Measurements from ENCODE around the gene ADD1.
"Not testable (repeated sequence)": the region's sequence is repeated elsewhere in the genome, so short reads cannot be mapped to it uniquely, and the experiment has no call there.

Gene ADD1

DNA sequence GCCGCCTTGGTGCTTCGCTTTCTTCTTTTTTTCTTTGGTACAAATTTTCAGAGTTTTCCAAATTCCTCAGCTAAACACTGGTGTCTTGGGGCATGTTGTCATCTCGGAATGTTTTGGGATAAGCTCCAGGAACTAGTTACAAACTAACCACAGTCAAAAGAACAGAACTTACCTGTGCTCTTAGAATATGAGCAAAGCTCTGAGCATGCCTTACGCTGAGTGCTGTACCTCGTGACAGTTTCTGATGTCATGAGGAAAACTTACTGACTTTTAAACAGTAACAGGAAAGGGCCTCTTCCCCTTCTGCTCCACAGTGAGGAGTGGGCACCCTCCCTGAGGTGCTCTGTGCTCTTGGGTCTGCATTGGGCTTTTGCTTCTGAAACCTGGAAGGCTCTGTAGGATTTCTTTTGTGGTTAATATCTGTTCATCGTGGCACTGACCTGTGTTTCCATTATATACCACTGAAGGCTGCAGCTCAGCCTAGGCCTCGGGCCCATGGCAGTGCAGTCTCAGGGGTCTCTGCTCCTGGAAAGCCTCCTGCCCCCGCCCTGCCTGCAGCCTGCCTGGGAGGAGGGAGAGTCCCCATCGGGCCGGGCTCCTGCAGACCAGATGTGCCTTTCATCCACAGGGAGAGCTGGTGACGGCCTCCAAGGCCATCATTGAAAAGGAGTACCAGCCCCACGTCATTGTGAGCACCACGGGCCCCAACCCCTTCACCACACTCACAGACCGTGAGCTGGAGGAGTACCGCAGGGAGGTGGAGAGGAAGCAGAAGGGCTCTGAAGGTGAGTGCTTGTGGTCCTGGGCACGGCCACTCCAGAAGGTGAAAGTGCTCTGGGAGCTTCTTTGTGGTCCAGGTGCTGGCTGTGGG is 70.8 kb downstream of the ADD1 start:
- H3K36me3 ChIP-seq, result peaks cover 63 to 95% (median 69%) of the 10 kb centered on the region in 3 donors
- no peak overlapping the region for H3K4me3 ChIP-seq
- TF ChIP-seq, protein P1, sequence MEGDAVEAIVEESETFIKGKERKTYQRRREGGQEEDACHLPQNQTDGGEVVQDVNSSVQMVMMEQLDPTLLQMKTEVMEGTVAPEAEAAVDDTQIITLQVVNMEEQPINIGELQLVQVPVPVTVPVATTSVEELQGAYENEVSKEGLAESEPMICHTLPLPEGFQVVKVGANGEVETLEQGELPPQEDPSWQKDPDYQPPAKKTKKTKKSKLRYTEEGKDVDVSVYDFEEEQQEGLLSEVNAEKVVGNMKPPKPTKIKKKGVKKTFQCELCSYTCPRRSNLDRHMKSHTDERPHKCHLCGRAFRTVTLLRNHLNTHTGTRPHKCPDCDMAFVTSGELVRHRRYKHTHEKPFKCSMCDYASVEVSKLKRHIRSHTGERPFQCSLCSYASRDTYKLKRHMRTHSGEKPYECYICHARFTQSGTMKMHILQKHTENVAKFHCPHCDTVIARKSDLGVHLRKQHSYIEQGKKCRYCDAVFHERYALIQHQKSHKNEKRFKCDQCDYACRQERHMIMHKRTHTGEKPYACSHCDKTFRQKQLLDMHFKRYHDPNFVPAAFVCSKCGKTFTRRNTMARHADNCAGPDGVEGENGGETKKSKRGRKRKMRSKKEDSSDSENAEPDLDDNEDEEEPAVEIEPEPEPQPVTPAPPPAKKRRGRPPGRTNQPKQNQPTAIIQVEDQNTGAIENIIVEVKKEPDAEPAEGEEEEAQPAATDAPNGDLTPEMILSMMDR (IDR thresholded peaks at IDR 0.05), result no peak
- H3K9me3 ChIP-seq, result no peaks in the 10 kb centered on the region
- no peak for DNase-seq
- intact Hi-C loops (cut with DNase I; ENCODE audit: low total_unique reads), result no loop called here
- no peaks in the 10 kb centered on the region for H3K27me3 ChIP-seq
- peaks cover 0 to 2% (median 0%) of the 10 kb centered on the region in 4 donors for H3K4me1 ChIP-seq
- no peak overlapping the region for H3K27ac ChIP-seq

GRCh38 chr4:2915789-2916188 is 72.1 kb downstream of the ADD1 start:
- DNase-seq, result no peak
- Histone ChIP-seq H3K4me3 (no peak overlapping the region), H3K27ac (no peak overlapping the region), H3K9me3 (no peaks in the 10 kb centered on the region), H3K27me3 (no peaks in the 10 kb centered on the region), H3K36me3 (peaks cover 57 to 84% (median 59%) of the 10 kb centered on the region in 3 donors), H3K4me1 (no peaks in the 10 kb centered on the region)
- intact Hi-C loops (cut with DNase I; ENCODE audit: low total_unique reads), result no loop called here
- TF ChIP-seq, protein P1 (IDR thresholded peaks at IDR 0.05), result no peak

GRCh38 chr4:2916696-2917095 is 73.1 kb downstream of the ADD1 start:
- DNase-seq; H3K27me3 ChIP-seq; H3K4me1 ChIP-seq; H3K4me3 ChIP-seq; intact Hi-C loops (cut with DNase I; ENCODE audit: low total_unique reads); H3K9me3 ChIP-seq; H3K27ac ChIP-seq: not testable (repeated sequence)
- peaks cover 50 to 75% (median 52%) of the 10 kb centered on the region in 3 donors for H3K36me3 ChIP-seq

DNA sequence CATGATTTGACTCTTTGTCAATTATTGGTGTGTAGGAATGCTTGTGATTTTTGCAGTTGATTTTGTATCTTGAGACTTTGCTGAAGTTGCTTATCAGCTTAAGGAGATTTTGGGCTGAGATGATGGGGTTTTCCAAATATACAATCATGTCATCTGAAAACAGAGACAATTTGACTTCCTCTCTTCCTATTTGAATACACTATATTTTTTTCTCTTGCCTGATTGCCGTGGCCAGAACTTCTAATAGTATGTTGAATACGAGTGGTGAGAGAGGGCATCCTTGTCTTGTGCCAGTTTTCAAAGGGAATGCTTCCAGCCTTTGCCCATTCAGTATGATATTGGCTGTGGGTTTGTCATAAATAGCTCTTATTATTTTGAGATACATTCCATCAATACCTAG is 74.7 kb downstream of the ADD1 start:
- H3K27me3 ChIP-seq; intact Hi-C loops (cut with DNase I; ENCODE audit: low total_unique reads); H3K27ac ChIP-seq; DNase-seq; H3K9me3 ChIP-seq; H3K4me1 ChIP-seq; H3K4me3 ChIP-seq: not testable (repeated sequence)
- peaks cover 44 to 71% (median 47%) of the 10 kb centered on the region in 3 donors for H3K36me3 ChIP-seq

- H3K27ac ChIP-seq; H3K9me3 ChIP-seq; intact Hi-C loops (cut with DNase I; ENCODE audit: low total_unique reads); H3K4me1 ChIP-seq; H3K4me3 ChIP-seq; H3K27me3 ChIP-seq; DNase-seq: not testable (repeated sequence)
- H3K36me3 ChIP-seq, result peaks cover 40 to 71% (median 47%) of the 10 kb centered on the region in 3 donors
Observed at GRCh38 chr4:2918714-2919113, 75.1 kb downstream of the ADD1 start.

DNA sequence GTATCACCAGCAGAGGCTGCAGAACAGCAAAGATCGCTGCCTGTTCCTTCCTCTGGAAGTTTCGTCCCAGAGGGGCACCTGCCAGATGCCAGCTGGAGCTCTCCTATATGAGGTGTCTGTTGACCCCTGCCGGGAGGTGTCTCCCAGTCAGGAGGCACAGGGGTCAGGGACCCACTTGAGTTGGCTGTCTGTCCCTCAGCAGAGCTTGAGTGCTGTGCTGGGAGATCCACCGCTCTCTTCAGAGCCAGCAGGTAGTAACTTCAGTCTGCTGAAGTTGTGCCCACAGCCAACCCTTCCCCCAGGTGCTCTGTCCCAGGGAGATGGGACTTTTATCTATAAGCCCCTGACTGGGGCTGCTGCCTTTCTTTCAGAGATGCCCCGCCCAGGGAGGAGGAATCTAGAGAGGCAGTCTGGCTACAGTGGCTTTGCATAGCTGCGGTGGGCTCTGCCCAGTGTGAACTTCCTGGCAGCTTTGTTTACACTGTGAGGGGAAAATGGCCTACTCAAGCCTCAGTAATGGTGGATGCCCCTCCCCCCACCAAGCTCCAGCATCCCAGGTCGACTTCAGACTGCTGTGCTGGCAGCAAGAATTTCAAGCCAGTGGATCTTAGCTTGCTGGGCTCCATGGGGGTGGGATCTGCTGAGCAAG is 78.9 kb downstream of the ADD1 start:
- H3K27ac ChIP-seq; H3K27me3 ChIP-seq; H3K4me1 ChIP-seq; H3K4me3 ChIP-seq; H3K9me3 ChIP-seq; intact Hi-C loops (cut with DNase I; ENCODE audit: low total_unique reads): not testable (repeated sequence)
- H3K36me3 ChIP-seq, result peaks cover 31 to 71% (median 52%) of the 10 kb centered on the region in 3 donors
- peak; percentile 9 to 51 for DNase-seq

- DNase-seq, result peak; percentile 4 to 45
- intact Hi-C loops (cut with DNase I; ENCODE audit: low total_unique reads), result no loop called here
- Histone ChIP-seq H3K27ac (no peak overlapping the region), H3K27me3 (no peaks in the 10 kb centered on the region), H3K9me3 (no peaks in the 10 kb centered on the region), H3K4me1 (no peaks in the 10 kb centered on the region), H3K4me3 (no peak overlapping the region), H3K36me3 (peaks cover 32 to 74% (median 58%) of the 10 kb centered on the region in 3 donors)
- TF ChIP-seq, protein P1 (IDR thresholded peaks at IDR 0.05), result no peak
Observed at GRCh38 chr4:2923141-2923551, 79.5 kb downstream of the ADD1 start.
